ENCODE data around the gene PDILT.

- TF ChIP-seq CTCF (conservative IDR thresholded peaks at IDR 0.05): no peak
- TF ChIP-seq EZH2 (IDR thresholded peaks at IDR 0.05; ENCODE audit: low read depth): no peak
These were observed 71.4 kb downstream of the PDILT start for GRCh38 chr16:20333120-20333519.
